GM18507 (cell line): ENCODE data around the gene ANKRD60.

ENCODE experiments used
- DNase-seq: peaks from one replicate; pipeline ENCODE4 v3.0.0; 2011; ENCODE audit warnings: low read depth; ENCODE audit not compliant: insufficient read length; ENCODE audit errors: extremely low spot score
- FAIRE-seq: peaks from 2 replicates; lab custom pipeline; 2011; peaks lifted over from hg19 to GRCh38; lab: Jason Lieb, UNC

Gene ANKRD60

DNA sequence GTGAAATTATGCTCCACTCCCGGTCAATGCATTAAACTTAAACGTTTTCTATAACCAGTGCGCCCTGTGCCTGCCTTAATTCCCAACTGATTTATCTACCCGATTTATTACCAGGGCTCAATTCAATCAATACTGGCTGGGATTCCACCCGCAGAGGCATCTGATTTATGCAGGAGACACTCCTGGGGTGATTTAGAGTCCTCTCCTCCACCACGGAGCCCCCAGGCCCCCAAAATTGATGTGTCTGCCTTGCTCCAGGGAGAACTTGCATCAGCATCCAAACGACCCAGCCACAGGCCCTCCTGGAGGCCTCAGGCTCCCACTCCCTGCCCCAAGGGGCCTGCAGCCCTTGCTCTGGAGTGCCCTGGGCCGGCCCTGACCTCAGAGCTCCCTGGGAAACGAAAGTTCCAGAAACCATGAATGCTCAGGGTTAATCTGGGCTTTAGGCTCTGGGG, 29.5 kb downstream of the ANKRD60 start:
- FAIRE-seq (no peak), DNase-seq (no peak)

DNA sequence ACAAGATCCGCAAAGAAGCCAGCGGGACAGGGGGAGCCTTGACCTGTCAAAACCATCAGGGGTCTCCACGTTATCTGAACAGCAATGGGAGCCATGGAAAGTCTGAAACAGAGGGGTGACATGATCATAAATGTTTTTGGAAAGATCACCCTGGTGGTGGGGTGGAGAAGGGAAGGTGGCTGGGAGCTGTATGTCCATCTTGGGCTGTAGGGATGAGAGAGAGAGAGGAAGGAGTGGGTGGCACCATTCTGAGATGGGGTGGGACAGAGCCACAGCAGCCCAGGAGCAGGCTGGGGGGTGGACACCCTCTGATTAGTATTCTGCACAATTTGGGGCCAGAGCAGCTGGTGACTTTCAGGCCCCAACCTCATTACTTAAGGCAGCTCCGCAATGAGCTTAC, 30.1 kb downstream of the ANKRD60 start:
- no peak for DNase-seq

DNA sequence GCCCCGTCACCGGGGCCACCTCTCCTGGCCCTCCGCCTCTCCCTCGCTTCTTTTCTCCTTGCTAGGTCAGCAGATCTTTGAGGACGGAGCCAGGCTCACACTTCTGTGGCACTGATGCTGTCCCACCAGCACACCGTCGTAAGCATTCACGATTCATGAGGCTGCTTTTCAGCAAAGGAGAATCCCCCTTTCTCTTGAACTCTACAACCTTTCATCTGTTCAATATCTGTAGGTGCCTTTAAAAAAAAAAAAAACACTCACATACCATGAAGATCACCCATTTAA, 31.3 kb downstream of the ANKRD60 start:
- FAIRE-seq (no peak), DNase-seq (no peak)

More for the DNA sequence above, 30.1 kb downstream of the ANKRD60 start:
- FAIRE-seq, result no peak

DNA sequence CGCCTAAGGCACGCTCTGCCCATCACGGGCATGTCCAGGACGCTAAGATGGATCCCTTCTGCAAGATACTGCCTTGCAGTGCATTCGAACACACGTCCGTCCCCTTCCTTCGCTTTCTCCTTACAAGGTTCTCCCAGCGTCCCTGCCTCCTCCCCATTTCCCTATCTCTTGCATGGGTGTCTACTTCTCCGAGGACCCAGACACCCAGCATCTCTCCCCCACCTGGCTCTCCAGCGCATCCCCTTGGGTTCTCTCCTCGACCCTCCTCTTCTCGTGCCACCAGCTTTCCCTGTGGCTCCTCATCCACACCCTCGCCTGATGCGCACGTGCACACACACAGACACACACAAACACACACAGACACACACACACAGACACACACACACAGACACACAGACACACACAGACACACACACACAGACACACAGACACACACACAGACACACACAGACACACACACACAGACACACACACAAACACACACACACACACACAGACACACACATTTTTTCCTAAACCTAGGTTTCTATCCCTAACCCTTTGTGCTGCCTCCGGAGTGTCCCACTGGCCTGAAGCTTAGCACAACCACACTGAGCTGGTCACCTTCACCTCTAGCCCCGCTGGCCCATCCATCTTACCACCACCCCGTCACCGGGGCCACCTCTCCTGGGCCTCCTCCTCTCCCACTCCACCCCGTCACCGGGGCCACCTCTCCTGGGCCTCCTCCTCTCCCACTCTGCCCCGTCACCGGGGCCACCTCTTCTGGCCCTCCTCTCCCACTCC, 31.9 kb downstream of the ANKRD60 start:
- no peak for DNase-seq
- no peak for FAIRE-seq

DNA sequence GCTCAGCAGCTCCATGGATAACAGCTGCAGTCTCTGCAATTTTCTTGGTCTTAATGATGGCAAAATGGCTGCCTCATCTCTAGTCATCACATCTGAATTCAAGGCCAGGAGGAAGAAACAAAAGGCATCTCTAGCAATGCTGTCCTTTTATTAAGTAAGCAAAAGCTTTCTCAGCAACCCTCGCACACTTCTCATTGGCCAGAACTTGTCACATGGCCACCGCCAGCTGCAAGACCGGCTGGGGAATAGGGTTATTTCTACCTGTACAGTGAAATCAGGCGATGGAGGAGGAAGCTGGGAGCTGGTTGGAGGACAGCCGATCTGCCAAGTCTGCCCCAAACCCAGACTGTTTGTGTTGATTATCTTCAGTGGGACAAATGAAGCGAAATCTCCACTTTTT, 33.4 kb downstream of the ANKRD60 start:
- FAIRE-seq (no peak), DNase-seq (no peak)

DNA sequence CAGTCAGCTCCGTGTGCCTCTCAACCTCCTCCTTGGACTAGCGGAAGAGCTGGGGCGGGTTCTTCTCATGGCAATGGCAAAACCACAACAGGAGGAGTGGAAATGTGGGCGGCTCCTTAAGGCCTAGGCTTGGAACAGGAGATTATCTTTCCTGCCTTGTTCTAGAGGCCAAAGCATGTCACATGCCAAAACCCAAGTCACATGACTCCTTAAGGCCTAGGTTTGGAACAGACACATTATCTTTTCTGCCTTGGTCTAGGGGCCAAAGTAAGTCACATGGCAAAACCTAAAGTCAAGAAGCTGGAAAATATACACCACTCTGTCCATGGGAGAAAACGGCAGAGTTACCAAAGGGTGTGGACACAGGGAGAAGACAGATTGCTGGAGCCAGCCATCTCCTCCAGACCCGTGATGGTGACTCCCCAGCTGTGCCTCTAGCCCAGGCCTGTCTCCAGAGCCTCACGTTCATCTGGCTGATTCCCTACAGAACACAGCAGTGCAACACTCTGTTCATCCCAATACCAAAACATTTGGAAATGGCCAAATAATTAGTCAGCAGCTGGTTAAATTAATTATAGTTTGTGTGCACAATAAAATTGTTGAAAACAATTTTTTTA, 34.2 kb downstream of the ANKRD60 start:
- no peak for FAIRE-seq

DNA sequence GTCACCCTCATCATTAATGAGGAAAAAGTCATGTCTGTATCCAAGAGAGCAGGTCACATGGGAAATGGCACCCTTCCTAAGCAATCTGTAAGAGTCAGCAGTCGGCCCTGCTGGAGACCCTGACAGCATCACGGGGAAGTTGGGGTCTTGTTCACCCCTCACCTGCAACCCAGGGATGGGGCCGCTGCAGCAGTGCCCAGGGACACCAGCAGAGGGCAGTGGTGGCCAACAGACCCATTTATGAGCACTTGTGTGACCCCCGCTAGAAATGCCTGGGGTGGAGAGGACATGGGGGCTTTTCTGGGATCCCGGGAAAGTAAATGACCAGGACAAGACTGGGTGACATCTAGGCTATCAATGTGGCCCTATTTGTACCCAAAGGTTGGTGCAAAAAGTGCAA, 35.9 kb downstream of the ANKRD60 start:
- no peak for FAIRE-seq

More for the DNA sequence above, 34.2 kb downstream of the ANKRD60 start:
- DNase-seq, result no peak

DNA sequence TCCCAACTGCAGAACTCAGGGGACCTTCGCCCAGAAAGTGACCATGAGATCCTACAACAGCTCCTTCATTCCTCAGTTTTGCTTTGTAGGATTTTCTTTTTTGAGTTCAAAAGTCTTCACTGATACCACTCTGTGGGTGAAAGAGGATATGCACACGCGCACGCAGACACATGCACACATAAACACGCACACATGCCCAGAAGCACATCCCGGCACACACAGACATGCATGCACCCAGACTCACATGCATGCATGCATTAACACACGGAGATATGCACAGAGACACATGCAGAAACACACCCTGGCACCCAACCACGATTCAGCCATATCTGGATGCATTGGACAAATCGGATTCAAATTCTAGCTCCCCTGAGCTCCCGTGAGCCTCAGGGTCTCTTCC, 36.4 kb downstream of the ANKRD60 start:
- DNase-seq, result no peak
- FAIRE-seq, result no peak

More for the DNA sequence above, 35.9 kb downstream of the ANKRD60 start:
- DNase-seq, result no peak

DNA sequence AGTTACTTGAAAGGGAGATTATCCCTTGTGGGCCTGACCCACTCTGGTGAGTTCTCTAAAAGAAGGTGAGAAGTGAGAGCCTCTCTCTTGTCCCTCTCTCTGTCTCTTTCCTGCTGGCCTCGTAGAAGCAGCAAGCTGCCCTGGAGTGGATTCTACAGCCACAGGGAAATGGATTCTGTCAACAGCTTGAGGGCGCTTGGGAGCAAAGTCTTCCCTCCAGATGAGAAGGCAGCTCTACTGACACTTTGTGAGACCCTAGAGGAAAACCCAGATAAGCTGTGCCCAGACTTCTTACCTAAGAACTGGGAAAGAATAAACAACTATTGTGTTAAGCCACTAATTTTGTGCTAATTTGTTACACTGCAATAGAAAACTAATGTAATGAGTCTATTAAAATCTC, 39.9 kb downstream of the ANKRD60 start:
- DNase-seq (no peak), FAIRE-seq (no peak)

DNA sequence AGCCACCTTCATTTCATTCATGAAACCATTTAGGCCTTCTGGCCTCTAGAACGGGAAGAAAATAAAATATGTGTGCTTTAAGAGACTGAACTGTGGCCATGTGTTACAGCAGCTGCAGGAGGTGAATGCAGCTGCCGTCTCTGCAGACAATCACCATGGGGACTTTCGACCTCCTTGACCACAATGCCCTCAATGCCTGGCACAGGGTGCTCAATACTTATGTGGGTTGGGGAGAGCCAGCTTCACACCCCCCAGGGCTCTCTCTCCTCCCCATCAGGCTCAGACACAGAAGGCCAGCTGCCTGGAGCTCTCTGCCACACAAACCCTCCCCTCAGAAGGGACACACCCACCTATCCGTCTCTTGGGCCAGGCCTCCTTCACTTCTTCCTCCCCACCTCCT, 43.5 kb downstream of the ANKRD60 start:
- no peak for DNase-seq
- no peak for FAIRE-seq

DNA sequence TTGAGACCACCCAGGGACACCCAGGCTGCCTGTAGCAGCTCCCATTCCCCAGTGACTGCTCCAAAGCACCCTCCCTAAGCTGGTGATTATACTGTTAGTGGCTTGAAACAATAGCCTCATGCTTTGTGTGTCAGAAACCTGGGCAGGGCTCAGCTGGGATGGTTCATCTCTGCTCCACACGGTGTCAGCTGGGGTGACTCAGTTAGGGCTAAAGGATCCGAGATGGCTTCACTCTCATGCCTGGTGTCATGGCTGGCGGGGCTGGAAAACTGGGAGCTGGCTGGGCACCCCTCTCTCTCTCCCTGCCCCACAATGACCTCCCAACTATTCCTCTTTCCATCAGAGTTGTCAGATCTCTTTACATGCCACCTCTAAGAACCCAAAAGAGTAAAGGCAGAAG, 44.4 kb downstream of the ANKRD60 start:
- no peak for FAIRE-seq
- no peak for DNase-seq

DNA sequence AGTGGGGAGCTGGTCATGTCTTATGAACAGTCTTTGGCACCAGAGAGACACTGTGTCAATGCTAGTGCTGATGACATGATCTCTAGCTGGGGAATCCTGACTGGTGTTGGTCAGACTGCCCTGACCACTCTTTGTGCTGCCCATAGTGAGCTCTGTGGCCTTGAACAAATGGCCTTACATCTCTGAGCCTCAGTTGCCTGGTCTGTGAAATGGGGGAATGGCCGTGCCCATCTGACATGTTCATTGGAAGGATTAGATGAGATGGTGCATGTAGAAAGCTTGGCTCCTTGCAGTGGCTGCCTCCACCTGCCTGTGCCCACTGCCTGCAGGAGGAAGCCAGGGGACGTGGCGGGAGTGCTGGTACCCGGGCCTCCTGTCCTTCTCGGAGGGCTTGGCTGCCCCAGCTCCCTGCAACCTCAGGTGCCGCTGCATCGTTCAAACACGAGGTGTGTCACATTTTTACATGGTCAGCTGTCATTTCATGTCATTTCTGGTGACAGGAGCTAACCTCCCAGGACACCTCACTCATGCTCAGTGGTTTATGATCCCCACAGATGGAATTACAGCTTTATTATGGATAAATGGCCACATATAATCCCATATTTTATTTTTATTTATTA, 45.8 kb downstream of the ANKRD60 start:
- no peak for FAIRE-seq
- DNase-seq, result no peak

DNA sequence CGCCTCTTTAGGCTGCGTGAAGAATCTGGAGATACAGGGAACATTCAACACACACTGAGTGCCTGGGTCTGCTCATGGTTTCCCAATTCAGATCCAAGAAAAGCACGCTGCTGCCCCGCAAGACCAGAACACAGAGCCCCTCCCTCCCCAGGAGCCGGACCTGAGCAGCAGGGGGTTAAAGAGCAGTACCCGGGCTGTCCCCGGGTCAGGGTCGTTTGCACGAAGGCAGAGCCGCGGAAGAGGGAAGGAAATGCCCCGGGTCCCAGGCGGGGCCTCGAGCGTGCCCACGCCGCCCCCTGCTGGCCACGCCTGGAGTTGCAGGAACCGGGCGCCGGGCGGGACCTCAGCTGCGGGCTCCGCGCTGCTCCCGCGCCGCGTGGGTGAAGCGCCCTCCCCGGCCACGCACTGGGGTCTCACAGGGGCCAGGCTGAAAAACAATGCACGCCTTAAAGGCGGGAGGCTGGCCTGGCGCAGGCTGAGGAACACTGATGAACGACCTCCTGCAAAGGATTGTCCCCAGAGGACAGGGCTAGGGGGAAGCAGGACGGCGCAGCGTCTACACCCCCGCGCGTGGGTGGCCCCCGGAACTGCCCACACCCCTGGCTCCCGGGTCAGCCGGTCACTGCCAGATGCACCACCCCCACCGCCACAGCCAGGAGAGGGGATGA, 48.9 kb downstream of the ANKRD60 start:
- DNase-seq (peak; percentile 37), FAIRE-seq (no peak)

DNA sequence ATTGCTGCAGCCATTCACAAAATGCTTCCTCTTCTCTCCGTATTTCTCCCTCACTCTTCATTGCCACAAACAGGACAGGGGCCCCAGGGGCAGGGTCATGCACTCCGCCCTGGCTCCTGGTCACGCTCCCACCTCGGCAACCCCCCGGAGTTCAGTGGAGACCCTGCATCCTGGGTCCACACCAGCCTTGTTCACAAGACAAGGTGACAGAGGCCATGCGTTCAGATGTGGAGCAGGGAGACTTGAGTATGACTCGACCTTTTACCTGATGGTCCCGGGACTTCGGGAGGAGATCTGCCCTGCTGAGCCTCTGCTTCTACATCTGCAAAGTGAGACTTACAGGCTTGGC, 49.4 kb downstream of the ANKRD60 start:
- FAIRE-seq (no peak), DNase-seq (no peak)

DNA sequence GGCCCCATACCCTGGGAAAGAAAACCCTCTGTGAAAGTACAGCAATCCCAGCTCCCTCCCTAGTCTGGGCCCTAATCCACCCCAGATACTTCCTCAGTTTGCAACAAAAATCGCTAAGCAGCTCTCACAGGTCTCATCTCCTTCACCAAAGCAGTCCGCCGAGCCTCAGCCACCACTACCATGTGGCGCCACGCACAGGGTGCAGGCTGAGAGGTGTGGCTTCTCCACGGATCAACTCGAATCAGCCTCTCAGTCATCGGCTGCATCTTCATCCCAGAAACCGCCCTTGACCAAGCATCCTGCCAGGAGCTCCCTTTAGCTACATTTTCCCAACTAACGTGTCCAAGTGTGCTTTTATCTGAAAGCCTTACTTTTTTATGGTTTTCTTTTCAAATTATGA, 50.7 kb downstream of the ANKRD60 start:
- FAIRE-seq (no peak), DNase-seq (no peak)

DNA sequence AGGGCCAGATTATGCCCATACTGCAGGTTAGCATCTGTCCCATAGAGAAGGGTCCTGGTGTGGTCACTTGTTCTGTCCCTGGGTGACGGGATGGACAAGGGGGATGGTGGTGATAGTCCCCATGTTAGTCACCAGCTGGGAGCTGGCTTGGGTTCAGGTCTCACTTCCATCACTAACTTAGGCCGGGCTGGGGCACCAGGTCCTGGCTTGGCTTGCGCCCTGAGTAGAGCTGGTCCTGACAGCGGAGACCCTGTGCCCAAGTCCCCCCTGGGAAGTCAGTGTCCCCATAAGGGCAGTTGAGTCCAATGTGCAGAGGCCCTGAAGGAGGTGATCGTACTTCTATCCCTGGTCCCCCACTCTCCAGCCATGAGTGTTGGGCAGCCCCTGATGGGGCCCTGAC, 52.6 kb downstream of the ANKRD60 start:
- FAIRE-seq (no peak), DNase-seq (no peak)

DNA sequence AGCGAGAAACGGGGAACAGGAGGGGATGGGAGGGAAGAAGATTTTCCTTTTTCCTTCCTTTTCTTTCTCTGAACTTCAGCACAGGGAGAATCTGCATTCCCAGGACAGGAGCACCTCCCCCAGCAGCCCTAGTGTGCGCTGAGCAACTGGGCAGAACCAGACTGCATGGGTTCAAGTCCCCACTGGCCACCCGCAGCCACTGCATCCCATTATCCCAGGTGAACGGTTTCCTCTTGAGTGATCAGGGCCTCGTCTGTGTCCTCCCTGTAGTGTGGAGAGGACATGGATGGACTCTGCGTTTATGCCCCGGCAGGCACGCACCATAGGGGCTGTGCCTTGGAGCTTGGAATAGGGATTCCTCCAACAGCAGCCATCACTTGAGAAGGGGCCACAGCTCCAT, 53.0 kb downstream of the ANKRD60 start:
- FAIRE-seq (no peak), DNase-seq (no peak)

DNA sequence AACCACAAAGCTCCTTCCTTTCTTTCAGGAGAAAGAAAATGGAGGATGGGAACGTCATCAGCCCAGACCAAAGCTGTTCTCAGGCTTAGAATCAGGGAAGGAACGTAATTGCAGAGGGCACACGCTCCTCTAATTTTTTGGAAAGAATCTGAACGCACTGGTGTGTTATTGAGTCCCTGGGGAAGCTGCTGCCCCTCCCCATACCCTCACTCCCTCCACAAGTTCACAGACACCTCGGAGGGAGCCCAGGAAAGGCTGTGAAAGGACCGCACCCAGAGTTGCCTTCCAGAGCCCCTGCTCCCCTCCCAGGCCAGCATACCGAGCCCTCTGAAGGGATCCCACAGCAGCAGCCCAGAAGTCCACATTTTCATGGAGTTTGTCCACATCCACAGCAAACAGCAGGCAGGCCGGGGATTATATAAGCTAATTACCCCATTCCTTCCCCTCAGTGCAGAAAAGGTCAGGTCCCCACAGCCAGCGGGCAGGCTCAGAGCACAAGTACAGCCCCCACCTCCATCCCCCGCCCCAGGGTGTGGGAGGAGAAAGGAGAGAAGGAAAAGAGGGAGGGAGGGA, 53.7 kb downstream of the ANKRD60 start:
- DNase-seq (no peak), FAIRE-seq (no peak)

DNA sequence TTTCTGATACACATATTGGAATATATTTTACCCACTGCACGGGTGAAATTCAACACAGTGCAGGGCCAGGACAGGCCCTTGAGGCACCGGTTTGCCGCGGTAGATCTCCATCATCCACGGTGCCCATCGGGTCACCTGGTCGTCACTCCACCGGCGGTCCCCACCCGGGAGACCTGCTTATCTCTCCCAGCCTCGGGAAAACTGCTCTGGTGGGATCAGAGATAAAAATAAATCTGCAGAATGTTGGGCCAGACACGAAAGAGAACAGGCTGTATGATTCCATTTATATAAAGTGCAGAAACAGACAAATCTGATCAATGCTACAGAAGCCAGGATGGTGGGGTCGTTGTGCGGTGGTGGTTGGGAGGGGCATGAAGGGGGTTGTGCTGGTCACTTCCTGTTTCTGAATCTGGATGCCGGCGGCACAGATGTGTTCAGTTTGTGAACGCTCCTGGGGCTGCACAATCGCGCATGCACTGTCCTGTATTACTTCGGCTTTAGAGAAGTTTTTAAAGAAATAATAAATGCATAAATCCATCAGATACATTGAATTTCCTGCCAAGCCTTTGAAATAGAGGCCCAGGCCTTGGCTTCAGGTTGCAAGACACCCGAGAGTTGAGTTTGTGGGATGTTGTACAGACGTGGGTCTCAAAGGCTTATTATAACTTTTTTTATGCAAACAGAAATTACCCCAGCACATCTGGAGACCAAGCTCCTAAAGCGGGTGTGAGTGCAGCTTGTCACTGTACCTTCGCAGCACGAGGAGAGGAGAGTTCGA, 54.3 kb downstream of the ANKRD60 start:
- FAIRE-seq, result no peak
- DNase-seq, result no peak

DNA sequence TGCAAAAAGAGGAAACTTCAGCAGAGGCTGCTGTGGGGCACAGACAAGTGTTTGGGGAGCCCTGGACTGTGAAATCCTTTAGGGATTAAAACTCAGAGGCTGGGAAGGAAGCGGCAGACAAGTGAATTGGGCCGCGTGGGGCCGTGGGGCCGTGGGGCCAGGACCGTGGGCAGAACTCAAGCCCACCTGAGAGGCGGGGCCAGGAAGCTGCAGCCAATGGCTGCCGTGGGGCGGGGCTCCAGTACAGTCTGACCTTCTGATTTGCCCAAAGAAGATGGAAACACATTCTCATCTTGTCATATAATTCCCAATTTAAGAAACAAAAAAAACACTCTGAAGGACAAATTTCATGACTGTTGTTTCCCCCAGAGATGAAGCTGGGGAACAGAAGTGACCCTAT, 55.4 kb downstream of the ANKRD60 start:
- FAIRE-seq, result no peak
- DNase-seq, result no peak
